GM21786 (cell line): ENCODE data around the gene DCLK1.

ENCODE experiments used
- ATAC-seq: cut with Tn5 transposase; IDR thresholded peaks from one replicate; pipeline ENCODE4 v1.9.1; 2021; ENCODE audit not compliant: unreplicated experiment

The DCLK1 gene

DNA sequence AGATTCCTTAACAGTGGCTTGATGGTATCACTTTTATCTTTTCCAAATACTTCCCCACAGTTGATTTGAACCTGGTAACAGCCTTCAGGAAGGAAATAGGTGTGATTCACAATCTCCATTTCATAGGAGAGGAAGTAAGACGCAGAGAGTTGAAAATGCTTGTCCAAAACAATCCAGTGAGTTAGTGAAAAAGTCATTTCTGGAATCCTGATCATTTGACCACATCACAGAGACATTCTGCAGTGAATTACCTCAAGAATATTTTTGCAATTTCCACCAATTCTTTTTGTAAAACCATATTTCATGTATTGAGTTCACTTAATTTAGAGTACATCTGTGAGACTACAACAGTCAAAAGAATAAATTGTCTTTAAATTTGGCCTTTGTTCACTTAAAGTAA is 292.8 kb downstream of the DCLK1 start:
- no peak for ATAC-seq

GRCh38 chr13:35836446-35836845 is 294.7 kb downstream of the DCLK1 start:
- ATAC-seq: no peak

GRCh38 chr13:35835989-35836388 is 295.2 kb downstream of the DCLK1 start:
- ATAC-seq: no peak

DNA sequence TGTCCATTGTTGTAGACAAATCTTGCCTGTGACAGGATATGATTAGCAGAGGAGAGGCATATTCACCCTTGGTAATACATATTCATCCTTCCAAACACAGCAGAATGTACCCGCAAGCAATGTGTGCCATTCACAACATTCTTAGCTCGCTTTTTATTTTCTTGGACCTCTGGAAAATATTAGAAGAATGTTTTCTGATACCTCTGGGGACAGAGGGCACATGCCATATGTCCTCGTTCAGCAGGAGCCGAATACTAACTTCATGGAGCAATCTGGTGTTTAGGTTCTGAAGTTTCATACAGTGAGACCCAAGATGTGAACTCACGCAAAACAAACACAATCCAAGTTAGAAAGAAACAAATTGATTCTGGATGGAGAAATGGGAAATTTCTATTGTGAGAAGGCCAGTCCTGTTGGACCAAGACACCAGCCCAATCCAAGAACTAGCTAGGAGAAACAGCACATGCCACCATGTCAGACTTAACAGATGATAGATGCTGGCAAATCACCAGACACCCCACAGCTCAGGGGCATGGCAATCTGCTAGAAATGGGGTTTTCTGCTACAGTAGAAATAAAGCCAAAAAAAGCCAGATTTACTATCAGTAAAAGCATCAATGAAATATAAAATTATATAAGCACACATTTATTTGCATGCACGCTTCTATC is 297.4 kb downstream of the DCLK1 start:
- no peak for ATAC-seq

- ATAC-seq: no peak
These were observed 298.2 kb downstream of the DCLK1 start for GRCh38 chr13:35833031-35833430.

DNA sequence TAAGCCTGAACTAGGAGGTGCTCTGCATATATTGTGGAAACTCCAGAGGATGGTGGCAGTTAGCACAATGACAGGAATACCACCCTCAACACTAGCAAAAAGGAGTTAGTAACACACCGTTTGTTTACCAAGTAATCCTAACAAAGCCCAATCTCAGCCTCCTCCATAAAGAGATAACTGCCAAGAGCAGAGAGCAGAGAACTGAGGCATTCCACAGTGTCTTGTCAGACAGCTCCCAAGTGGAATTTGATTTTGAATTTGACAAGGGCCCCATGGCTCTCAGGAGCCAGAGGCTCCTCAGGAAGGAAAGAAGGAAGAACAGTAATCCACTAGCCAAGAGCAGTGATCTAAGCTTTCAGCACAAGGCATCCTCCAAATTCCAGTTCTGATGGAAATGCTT is 298.6 kb downstream of the DCLK1 start:
- ATAC-seq: no peak

DNA sequence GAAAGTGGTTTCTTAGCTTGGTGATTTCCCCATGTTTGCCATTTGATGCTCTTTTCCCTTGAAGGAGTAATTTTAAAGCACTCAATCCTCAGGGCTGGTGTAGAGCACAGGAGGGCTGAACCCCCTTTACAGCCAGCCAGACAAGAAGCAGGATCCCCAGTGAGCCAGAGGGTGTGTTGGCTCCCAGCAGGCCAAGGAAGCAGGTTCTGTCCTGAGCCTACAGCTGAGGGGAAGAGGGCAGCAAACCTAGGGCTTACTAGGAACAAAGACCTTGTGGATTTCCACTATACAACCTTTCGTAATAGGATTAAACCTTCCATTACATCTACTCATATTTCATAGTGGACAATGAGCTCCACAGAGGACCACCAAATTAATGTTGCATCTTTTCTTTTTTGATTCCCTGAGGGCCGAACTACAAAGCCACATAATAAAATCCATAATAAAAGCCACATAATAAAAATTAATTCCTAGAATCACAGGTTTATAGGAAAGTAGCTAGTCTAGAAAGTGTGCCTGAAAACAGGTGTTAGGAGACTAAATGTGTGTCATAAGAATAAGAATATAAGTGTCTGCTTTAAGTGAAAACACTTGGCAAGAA is 300.2 kb downstream of the DCLK1 start:
- ATAC-seq: no peak

- no peak for ATAC-seq
These were observed 304.4 kb downstream of the DCLK1 start for GRCh38 chr13:35826626-35827254.

GRCh38 chr13:35824825-35825224 is 306.4 kb downstream of the DCLK1 start:
- no peak for ATAC-seq

- no peak for ATAC-seq
These were observed 306.8 kb downstream of the DCLK1 start for GRCh38 chr13:35824395-35824794.

- no peak for ATAC-seq
These were observed 308.5 kb downstream of the DCLK1 start for GRCh38 chr13:35822666-35823065.

DNA sequence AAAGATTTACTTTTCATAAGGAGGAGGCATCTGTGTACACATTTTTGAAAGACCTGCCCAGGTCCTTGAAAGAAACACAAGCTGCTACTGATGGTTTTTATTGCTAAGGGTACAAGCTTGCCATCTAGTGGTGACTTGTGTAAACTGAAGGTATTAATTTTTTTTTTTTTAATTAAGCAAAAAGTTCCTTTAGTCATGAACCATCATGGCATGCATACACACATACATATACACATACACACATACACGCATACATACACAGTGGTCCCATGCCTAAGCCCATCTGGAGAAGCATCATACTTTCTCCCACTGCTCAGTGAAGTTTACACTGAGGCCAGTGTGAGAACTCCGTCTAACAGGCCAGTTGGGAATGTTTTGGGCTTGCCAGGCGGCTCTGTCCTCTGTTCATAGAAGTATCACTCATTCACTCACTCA is 312.5 kb downstream of the DCLK1 start:
- ATAC-seq: no peak

DNA sequence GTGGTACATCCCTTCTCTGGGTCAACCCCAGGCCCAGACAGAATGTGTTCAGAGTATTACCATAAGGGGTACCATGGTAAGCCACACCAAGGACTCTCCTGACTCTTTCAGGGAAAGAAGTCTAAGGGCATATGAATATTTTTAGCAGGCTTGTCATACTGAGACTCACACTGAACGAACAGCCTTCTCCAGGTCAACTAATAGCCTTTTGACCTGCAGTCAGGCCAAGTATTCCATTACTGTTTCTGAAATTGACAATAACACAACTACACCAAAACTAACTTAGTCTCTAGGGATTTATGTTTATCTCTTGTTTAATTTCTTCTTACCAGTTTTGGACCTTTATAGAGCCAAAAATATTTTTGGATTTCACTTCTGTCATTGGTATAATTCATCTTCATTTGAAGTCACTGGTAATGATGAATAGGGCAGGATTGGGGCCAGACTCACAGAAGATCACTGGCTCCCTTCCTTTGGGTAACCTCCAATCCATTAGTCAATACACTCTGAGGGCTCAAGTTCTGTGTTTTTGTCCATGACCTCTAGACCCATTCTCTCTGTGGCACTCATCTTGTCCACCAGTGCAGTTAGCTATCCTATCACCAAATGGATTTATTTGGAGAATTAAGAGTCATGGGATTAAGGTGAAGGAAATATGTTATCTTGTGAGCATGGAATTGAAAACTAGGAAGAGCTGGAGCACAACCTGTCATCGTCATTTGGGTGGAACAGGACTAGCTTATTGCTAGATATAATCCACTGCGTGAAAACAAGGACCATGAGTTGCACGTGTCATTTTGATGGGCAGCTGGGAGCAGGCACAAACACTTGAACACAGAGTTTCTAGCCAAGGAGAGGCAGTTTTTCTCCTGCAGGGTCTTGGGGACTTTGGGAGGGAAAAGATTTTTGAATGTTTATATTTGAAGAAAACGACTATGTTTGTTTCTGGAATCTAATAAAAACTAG is 313.3 kb downstream of the DCLK1 start:
- ATAC-seq: no peak

DNA sequence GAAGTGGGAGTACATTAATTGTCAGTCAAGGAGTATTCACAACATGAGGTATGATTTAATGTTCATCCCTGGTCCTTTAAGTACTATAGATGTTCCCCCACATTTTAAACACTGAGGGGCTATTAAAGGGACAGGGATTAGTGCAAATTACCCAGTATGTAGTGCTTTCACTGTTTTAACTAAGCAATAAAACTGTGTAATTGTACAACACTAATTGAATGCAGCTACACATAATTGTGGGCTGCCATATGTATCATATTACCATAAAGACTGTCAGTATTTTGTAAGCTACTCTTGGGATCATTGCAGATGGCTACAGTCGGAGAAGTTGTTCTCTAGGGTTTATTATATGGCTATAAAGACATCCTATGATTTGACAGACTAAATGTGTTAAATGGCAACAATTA is 316.6 kb downstream of the DCLK1 start:
- ATAC-seq: no peak

DNA sequence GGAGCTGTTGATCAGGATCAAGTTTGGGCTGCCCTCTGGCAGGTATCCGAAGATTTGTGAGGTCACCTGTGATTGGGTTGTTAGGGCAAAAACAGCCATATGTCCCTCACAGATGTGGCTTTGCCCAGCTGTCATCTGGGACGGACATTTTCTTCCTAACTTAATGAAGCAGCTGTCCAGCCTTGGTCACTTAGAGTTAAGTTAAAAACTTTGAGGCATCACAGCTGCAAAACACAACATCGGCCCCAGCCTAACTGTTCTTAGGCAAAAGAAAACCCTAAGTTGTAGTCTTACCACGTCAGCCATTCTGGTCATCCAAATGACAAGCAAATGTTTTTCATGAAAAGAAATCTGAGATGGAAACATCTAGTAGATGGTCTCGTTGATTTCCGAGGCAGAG is 318.4 kb downstream of the DCLK1 start:
- ATAC-seq: no peak

GRCh38 chr13:35810321-35810720 is 320.9 kb downstream of the DCLK1 start:
- ATAC-seq: no peak

GRCh38 chr13:35808846-35809245 is 322.3 kb downstream of the DCLK1 start:
- ATAC-seq: no peak

DNA sequence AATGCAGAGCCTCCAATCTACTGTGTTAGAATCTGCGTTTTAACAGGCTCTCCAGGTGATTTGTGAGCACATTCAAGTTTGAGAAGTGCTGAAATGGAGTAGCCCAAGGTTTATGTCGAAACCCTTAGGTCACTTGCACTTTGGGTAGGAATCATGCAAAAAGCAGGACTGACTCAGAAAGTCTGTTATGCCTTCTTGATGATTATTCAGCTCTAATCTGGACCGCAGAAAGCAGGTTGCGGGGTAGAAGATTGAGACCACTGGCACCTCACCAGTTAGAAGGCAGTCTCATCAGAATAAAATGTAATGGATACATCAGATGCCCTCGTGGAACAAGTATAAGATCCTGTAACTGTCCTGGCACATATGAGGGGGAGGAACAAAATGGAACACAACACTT is 326.3 kb downstream of the DCLK1 start:
- no peak for ATAC-seq

GRCh38 chr13:35797991-35798390 is 333.2 kb downstream of the DCLK1 start:
- ATAC-seq: no peak

- no peak for ATAC-seq
These were observed 333.9 kb downstream of the DCLK1 start for GRCh38 chr13:35797244-35797643.

DNA sequence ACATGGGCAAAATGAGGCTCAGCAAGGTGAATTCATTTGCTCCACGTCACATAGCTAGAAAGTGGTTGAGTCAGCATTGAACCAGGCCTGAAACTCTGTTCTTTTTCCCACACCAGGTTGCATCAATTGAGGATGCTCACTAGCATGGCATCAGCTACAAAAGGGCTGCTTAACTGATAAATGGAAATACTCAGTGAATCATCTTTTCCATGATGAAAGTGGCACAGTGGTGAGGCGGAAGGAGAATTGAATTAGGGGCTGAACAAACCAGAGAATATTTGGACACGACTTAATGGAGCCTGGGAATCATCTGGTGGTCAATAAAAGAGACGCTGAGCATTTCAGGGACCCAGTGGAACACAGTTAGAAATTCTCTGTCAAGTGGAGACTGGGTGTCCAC is 334.6 kb downstream of the DCLK1 start:
- ATAC-seq: no peak
